ENCODE data around the gene FAT2. TPM values are rescaled to one million over a fixed set of nuclear protein-coding genes. Genes with fewer than 3 reads are reported as not detected.

The FAT2 gene
- total RNA-seq, 6 experiments from 2014 or later = not detected

- Histone ChIP-seq H3K27me3 (no peaks in the 10 kb centered on the region), H3K36me3 (no peaks in the 10 kb centered on the region), H3K9me3 (no peaks in the 10 kb centered on the region), H3K27ac (no peak overlapping the region), H3K4me3 (no peak overlapping the region), H3K4me1 (no peaks in the 10 kb centered on the region)
- intact Hi-C loops (cut with DNase I) = no loop called here
- no peak for ATAC-seq
- 41% methylated on average over 2 of the region's 7 CpGs for WGBS (ENCODE audit: insufficient coverage, low coverage, low lambda C conversion rate, missing lambda C conversion rate)
- no peak for DNase-seq
- no peak for TF ChIP-seq POLR2A (IDR thresholded peaks at IDR 0.05)
- TF ChIP-seq, protein P1, sequence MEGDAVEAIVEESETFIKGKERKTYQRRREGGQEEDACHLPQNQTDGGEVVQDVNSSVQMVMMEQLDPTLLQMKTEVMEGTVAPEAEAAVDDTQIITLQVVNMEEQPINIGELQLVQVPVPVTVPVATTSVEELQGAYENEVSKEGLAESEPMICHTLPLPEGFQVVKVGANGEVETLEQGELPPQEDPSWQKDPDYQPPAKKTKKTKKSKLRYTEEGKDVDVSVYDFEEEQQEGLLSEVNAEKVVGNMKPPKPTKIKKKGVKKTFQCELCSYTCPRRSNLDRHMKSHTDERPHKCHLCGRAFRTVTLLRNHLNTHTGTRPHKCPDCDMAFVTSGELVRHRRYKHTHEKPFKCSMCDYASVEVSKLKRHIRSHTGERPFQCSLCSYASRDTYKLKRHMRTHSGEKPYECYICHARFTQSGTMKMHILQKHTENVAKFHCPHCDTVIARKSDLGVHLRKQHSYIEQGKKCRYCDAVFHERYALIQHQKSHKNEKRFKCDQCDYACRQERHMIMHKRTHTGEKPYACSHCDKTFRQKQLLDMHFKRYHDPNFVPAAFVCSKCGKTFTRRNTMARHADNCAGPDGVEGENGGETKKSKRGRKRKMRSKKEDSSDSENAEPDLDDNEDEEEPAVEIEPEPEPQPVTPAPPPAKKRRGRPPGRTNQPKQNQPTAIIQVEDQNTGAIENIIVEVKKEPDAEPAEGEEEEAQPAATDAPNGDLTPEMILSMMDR (IDR thresholded peaks at IDR 0.05) = no peak
These were observed 37.1 kb upstream of the FAT2 start for GRCh38 chr5:151628112-151628823.

GRCh38 chr5:151627650-151628049 lies 36.5 kb upstream of the FAT2 start:
- TF ChIP-seq, protein P1 (IDR thresholded peaks at IDR 0.05) = no peak
- no peak for TF ChIP-seq POLR2A (IDR thresholded peaks at IDR 0.05)

DNA sequence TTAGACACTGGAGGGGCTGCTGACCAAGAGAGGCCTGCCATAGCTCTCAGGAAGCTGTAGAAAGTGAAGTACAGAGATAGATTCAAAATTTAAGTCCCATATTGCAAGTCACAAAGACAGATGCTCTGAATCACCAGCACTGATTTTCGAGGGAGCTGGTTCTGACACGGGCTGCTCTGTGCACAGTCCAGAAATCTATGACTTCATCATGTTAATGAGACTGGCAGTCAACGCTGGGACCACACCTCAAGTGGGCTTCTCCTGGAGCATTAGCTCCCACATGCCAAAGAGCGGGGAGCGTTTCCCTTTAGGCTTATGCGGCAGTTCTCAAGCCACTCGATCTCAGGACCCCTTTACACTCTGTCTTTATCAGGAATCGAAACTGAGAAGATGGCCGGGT lies 34.2 kb upstream of the FAT2 start:
- no peak overlapping the region for H3K4me3 ChIP-seq
- no peak overlapping the region for H3K27ac ChIP-seq
- no peak for DNase-seq
- no peak for TF ChIP-seq POLR2A (IDR thresholded peaks at IDR 0.05)
- TF ChIP-seq, protein P1 (IDR thresholded peaks at IDR 0.05) = no peak
- intact Hi-C loops (cut with DNase I) = no loop called here
- no peak for ATAC-seq
- no peaks in the 10 kb centered on the region for H3K9me3 ChIP-seq
- H3K36me3 ChIP-seq = no peaks in the 10 kb centered on the region
- no peaks in the 10 kb centered on the region for H3K27me3 ChIP-seq
- WGBS (ENCODE audit: insufficient coverage, low coverage, low lambda C conversion rate, missing lambda C conversion rate) = 85% methylated on average over 7 of the region's 9 CpGs
- no peaks in the 10 kb centered on the region for H3K4me1 ChIP-seq

More at GRCh38 chr5:151627650-151628049, 36.5 kb upstream of the FAT2 start:
- intact Hi-C loops (cut with DNase I) = no loop called here
- Histone ChIP-seq H3K27me3 (no peaks in the 10 kb centered on the region), H3K4me3 (no peak overlapping the region), H3K27ac (no peak overlapping the region), H3K9me3 (no peaks in the 10 kb centered on the region), H3K36me3 (no peaks in the 10 kb centered on the region), H3K4me1 (no peaks in the 10 kb centered on the region)
- WGBS (ENCODE audit: insufficient coverage, low coverage, low lambda C conversion rate, missing lambda C conversion rate) = 80% methylated on average over 6 of the region's 6 CpGs
- DNase-seq (no peak), ATAC-seq (no peak)

GRCh38 chr5:151624476-151624875 lies 33.3 kb upstream of the FAT2 start:
- intact Hi-C loops (cut with DNase I) = no loop called here
- no peaks in the 10 kb centered on the region for H3K27me3 ChIP-seq
- DNase-seq (no peak), ATAC-seq (no peak)
- H3K36me3 ChIP-seq = no peaks in the 10 kb centered on the region
- H3K9me3 ChIP-seq = no peaks in the 10 kb centered on the region
- TF ChIP-seq POLR2A (IDR thresholded peaks at IDR 0.05) = no peak
- TF ChIP-seq, protein P1 (IDR thresholded peaks at IDR 0.05) = no peak
- H3K4me1 ChIP-seq = no peaks in the 10 kb centered on the region
- H3K27ac ChIP-seq = no peak overlapping the region
- H3K4me3 ChIP-seq = no peak overlapping the region
- 60% methylated on average over 8 of the region's 8 CpGs for WGBS (ENCODE audit: insufficient coverage, low coverage, low lambda C conversion rate, missing lambda C conversion rate)

All from right lobe of liver (tissue), 6 donors.